ENCODE measurements around the gene ADI1.
"Not testable (repeated sequence)": the region's sequence is repeated elsewhere in the genome, so short reads cannot be mapped to it uniquely, and the experiment has no call there.

ADI1 gene

DNA sequence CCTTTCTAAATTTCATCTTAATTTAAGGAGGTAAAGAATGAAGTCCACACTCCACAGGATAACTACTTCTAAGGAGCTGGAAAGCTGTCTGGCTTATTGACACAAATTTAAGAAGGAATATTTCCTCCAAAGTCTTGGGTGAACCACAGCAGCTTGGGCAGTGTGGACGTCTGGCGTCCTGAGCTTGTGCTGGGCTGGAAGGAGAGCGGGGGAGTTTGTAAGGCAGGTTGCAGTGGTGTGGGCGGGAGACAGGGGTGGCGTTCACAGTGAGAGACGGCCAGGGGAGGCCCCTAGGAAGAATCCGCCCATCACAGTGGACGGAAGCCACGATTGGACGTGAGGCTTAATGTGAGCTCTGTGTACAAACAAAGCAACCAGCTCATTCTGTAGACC, 25.7 kb downstream of the ADI1 start:
- TF ChIP-seq, protein P1, sequence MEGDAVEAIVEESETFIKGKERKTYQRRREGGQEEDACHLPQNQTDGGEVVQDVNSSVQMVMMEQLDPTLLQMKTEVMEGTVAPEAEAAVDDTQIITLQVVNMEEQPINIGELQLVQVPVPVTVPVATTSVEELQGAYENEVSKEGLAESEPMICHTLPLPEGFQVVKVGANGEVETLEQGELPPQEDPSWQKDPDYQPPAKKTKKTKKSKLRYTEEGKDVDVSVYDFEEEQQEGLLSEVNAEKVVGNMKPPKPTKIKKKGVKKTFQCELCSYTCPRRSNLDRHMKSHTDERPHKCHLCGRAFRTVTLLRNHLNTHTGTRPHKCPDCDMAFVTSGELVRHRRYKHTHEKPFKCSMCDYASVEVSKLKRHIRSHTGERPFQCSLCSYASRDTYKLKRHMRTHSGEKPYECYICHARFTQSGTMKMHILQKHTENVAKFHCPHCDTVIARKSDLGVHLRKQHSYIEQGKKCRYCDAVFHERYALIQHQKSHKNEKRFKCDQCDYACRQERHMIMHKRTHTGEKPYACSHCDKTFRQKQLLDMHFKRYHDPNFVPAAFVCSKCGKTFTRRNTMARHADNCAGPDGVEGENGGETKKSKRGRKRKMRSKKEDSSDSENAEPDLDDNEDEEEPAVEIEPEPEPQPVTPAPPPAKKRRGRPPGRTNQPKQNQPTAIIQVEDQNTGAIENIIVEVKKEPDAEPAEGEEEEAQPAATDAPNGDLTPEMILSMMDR (IDR thresholded peaks at IDR 0.05; ENCODE audit: low read depth, low read length) = no peak
- peak overlapping the region; percentile 38 for H3K4me3 ChIP-seq (ENCODE audit: low read depth, low read length)

DNA sequence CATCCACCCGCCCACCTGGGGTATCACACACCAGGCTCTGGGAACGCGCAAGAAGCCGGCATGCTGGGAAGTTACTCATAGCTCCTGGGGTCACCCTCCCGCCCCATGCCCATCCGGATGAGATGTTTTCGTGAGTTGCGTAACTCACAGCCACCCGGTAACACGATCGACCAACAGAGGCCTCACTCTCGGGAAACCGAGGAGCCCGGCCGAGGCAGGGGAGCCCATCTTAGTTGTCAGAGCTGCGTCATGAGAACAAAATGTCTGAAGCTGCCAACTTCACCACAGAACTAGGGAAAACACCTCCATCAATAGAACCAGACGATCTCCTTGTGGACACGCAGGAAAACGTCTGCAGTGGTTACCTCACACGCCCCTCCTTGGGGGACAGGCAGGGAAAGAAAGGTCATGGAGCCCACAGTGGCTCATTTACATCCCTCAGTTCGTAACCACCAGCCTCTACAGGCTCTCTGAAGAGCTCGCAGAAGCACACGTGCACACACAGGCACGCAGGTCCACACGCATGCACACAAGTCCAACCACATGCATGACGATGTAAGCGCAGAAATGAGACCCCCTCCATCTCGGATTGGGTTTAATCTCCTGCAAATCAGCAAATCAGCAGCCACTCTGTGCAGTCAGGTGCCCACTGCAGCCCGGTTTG, 26.2 kb downstream of the ADI1 start:
- TF ChIP-seq, protein P1 (IDR thresholded peaks at IDR 0.05; ENCODE audit: low read depth, low read length) = no peak
- peak overlapping the region; percentile 38 for H3K4me3 ChIP-seq (ENCODE audit: low read depth, low read length)

DNA sequence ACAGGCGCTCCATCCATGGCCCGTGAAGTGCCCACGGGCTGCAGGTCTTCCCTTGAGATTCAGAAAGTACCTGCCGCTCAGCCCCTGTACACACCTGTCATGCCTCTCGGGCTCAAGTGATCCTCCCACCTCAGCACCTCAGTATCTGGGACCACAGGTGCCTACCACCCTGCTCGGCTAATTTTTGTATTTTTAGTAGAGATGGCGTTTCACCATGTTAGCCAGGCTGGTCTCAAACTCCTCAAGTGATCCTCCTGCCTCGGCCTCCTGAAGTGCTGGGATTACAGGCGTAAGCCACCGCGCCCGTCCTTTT, 26.9 kb downstream of the ADI1 start:
- H3K4me3 ChIP-seq (ENCODE audit: low read depth, low read length) = not testable (repeated sequence)

DNA sequence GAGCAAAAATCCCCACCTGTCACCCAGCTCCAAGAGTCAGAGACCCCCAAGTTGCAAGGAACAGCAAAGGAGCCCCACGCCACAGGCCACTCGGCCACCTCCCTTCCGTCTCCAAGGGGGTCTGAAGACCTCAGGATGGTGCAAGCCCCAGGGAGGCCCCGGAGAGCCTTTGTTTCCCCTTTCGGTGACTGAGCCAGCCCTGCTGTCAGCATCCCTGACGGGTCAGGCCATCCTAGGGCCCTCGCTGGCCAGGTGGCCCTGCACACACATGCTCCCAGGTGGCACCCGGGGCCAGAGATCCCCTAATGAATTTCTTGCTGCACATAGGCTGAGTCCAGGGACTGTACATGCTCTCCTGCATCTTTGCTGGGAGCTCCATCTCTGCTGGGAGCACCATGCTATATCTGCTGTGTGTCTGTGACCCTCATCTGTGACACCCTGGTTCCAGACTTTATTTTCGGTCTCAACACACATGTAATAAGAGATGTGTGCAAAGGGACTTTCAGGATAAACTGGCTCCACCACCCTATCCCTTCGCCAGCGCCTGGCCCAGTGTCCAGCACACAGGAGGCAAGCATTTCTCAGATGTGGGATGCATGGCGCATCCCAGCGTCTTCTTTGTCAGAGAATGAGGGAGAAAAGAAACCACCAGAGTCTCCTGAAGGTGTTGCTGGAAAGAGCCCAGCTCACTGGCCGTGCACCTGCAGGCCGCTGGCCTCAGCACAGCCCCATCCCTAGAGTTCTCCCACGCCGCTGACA, 27.4 kb downstream of the ADI1 start:
- TF ChIP-seq, protein P1 (IDR thresholded peaks at IDR 0.05; ENCODE audit: low read depth, low read length) = no peak
- H3K4me3 ChIP-seq (ENCODE audit: low read depth, low read length) = no peak overlapping the region

DNA sequence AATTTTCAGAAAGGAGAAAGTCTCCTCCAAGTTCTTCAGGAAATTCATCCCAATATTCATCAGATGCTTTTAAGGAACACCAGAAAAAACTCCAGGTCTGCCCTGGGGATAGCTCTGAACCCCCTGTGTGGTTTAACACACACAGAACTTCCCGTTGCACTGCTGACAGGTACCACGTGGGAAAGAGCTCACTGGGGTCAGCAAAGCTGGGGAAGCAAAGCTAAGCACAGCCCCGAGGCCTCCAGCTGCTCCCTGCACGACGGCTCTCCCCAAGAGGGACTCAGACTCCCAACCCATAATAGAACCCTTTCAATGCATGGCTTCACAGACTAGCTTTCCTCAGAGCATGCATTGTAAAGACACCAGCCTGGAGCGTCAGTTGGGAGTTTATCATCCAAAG, 28.0 kb downstream of the ADI1 start:
- TF ChIP-seq, protein P1 (IDR thresholded peaks at IDR 0.05; ENCODE audit: low read depth, low read length) = no peak
- no peak overlapping the region for H3K4me3 ChIP-seq (ENCODE audit: low read depth, low read length)

DNA sequence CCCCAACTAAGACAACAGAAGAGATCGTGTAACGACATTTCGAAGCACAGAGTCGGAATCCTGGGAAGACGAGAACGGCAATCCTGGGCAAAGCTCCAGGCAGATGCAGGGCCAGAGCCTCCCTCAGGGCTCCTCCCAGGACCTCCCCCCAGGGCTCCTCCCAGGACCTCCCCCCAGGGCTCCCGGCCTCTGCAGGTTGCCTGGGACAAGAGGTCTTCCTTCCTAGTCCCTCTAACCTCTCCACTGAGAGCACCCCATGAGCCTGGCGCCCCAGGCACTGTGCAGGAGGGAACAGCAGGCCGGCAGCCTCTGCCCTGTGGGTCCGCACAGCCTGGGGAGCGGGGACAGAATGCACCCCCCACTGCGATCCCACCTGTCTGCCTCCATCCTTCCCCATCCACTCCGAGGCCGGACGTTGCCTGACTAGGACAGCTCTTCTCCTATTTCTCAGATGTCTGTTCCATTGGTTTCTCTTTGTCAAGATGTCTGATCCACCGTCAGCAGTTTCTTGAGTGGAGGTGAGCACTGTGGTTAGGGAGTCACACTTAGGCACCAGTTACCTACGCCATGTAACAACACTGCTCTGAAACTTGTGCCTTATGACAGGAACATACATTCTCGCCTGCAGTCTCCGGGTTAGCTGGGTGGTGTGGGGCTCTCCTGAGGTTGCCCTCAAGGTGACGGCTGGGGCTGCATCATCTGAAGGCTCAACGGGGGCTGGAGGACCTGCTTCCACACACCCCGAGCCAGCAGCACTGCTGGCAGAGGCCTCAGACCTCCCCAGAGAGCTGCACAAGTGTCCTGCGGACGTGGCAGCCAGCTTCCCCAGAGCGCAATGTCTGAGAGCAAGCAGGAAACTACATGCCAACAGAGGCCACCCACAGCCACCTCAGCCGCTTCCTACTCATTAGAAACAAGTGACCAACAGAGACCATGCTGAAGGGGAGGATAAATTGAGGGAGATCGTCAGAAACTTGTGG, 28.9 kb downstream of the ADI1 start:
- H3K4me3 ChIP-seq (ENCODE audit: low read depth, low read length) = no peak overlapping the region
- TF ChIP-seq, protein P1 (IDR thresholded peaks at IDR 0.05; ENCODE audit: low read depth, low read length) = no peak

DNA sequence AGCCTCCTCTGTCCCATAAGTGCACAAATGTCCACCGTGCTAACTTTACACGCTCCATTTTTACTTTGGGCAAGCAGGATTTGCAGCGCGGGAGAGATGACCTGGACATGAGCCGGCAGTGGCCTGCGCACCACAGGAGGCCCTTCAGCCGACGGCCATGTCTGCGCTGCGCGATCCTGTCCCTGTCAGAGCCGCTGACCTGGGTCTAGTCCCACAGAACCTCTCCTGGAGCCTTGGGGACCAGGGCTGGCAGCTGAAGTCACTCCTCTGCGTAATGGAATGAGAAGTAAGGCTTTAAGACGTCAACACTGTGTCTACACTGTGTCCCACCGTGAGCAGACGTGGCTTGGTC, 29.6 kb downstream of the ADI1 start:
- TF ChIP-seq, protein P1 (IDR thresholded peaks at IDR 0.05; ENCODE audit: low read depth, low read length) = no peak
- H3K4me3 ChIP-seq (ENCODE audit: low read depth, low read length) = no peak overlapping the region
